Measurements from ENCODE around the gene IGSF9B. TPM values are rescaled to one million over a fixed set of nuclear protein-coding genes. Genes with fewer than 3 reads are reported as not detected.

Gene IGSF9B
- total and polyA plus RNA-seq, 10 of the 15 experiments (the other 5 are each of a cell fraction or from before 2014, with no cell fraction given) = 0.03 to 3.7 (median 0.20) TPM; not detected in 2

DNA sequence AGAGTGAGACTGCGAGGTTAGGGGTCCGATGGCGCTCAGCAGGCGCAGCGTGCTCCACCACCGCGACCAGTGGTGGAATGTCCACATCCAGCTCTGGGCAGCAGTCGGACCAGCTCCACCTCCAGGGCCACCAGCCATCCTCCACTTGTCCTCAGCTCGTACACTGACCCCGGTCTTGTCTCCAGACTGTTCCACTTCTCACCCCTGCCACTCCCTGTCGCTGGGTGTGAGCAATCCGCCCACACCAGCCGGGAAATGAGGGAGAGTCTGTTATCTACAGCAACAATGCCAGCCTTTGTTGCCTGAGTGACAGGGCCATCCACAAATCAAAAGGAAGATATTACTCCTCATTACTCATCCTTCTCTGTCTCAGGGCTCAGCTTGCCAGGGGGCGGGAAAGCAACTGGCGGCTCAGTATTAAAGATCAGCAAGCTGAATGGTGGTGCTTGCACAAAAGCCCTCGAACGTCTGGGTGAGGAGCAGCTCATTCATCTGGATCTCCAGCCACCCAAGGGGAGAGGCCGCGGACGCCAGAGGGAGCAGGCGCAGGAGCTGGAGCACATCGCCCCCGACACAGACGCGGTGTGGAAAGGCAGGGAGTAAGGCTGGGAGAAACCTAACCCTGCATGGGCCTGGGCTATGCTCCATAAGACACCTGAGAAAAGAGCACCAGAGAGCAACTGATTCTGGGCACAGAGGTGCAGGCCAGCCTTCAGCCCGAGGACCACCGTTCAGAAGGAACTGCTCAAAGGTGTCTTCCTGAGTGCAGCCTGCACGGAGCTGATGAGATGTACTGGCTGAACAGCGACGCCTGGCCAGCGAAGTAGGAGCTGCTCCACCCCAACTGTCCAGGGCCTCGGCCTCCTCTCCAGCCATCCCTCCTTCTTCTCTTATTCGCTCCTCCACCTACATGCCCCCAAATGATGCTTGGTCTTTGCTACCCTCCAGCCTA lies 21.9 kb downstream of the IGSF9B start (continued):
- TF ChIP-seq ATF7 (IDR thresholded peaks at IDR 0.05; ENCODE audit: low read depth) = no peak
- no peak for TF ChIP-seq SPI1 (IDR thresholded peaks at IDR 0.05; ENCODE audit: borderline replicate concordance, insufficient read depth, low read depth, low read length)
- TF ChIP-seq, protein P1, sequence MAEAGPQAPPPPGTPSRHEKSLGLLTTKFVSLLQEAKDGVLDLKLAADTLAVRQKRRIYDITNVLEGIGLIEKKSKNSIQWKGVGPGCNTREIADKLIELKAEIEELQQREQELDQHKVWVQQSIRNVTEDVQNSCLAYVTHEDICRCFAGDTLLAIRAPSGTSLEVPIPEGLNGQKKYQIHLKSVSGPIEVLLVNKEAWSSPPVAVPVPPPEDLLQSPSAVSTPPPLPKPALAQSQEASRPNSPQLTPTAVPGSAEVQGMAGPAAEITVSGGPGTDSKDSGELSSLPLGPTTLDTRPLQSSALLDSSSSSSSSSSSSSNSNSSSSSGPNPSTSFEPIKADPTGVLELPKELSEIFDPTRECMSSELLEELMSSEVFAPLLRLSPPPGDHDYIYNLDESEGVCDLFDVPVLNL (IDR thresholded peaks at IDR 0.05; ENCODE audit: low read depth, low read length) = no peak
- TF ChIP-seq NR2C2 (IDR thresholded peaks at IDR 0.05; ENCODE audit: borderline replicate concordance, control insufficient read depth, insufficient read length, low read depth) = no peak
- TF ChIP-seq, protein P2, sequence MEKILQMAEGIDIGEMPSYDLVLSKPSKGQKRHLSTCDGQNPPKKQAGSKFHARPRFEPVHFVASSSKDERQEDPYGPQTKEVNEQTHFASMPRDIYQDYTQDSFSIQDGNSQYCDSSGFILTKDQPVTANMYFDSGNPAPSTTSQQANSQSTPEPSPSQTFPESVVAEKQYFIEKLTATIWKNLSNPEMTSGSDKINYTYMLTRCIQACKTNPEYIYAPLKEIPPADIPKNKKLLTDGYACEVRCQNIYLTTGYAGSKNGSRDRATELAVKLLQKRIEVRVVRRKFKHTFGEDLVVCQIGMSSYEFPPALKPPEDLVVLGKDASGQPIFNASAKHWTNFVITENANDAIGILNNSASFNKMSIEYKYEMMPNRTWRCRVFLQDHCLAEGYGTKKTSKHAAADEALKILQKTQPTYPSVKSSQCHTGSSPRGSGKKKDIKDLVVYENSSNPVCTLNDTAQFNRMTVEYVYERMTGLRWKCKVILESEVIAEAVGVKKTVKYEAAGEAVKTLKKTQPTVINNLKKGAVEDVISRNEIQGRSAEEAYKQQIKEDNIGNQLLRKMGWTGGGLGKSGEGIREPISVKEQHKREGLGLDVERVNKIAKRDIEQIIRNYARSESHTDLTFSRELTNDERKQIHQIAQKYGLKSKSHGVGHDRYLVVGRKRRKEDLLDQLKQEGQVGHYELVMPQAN (conservative IDR thresholded peaks at IDR 0.05) = no peak
- TF ChIP-seq DPF2 (IDR thresholded peaks at IDR 0.05) = no peak
- no peak for TF ChIP-seq SIN3A (IDR thresholded peaks at IDR 0.05; ENCODE audit: low read depth, low read length)
- TF ChIP-seq MEF2A (IDR thresholded peaks at IDR 0.05; ENCODE audit: insufficient read depth, low read depth, low read length) = no peak
